OCI-LY1 (cell line): ENCODE data around the gene NRG2.

ENCODE experiments used
- H2AFZ ChIP-seq: fragments of 200-600 bp; sonication (generic), shearing (Covaris generic); 2 replicates; pipeline ENCODE4 v1.6.0; 2014; ENCODE audit warnings: antibody characterized with exemption, mild to moderate bottlenecking, low read length
- H3F3A ChIP-seq: fragments of 200-600 bp; sonication (generic), shearing (Covaris generic); 2 replicates; pipeline ENCODE4 v1.6.0; 2014; ENCODE audit warnings: mild to moderate bottlenecking, antibody characterized with exemption, low read length, moderate library complexity; ENCODE audit not compliant: insufficient read depth
- H3K27ac ChIP-seq: fragments of 200-600 bp; sonication (generic); 2 replicates; pipeline ENCODE4 v1.5.1; 2014; ENCODE audit warnings: low read length, mixed run types, mild to moderate bottlenecking, low read depth; ENCODE audit not compliant: poor library complexity, severe bottlenecking
- H3K27me3 ChIP-seq: fragments of 200-600 bp; sonication (generic); 2 replicates; pipeline ENCODE4 v1.6.0; 2014; ENCODE audit warnings: antibody characterized with exemption, mild to moderate bottlenecking, low read length, moderate library complexity; ENCODE audit not compliant: insufficient read depth
- H3K36me3 ChIP-seq: fragments of 200-600 bp; sonication (generic); 2 replicates; pipeline ENCODE4 v1.6.1; 2014; ENCODE audit warnings: mild to moderate bottlenecking, antibody characterized with exemption, low read length, moderate library complexity, mixed read lengths; ENCODE audit not compliant: insufficient read depth
- H3K4me1 ChIP-seq: fragments of 200-600 bp; sonication (generic); 2 replicates; pipeline ENCODE4 v1.5.1; 2014; ENCODE audit warnings: mild to moderate bottlenecking, low read length, moderate library complexity; ENCODE audit not compliant: insufficient read depth, severe bottlenecking
- H3K4me2 ChIP-seq: fragments of 200-600 bp; sonication (generic), shearing (Covaris generic); 2 replicates; pipeline ENCODE4 v1.6.1; 2014; ENCODE audit warnings: low read length
- H3K4me3 ChIP-seq: fragments of 200-600 bp; sonication (generic); 2 replicates; pipeline ENCODE4 v1.5.1; 2014; ENCODE audit warnings: low read length, low read depth, mild to moderate bottlenecking, mixed read lengths; ENCODE audit not compliant: poor library complexity, severe bottlenecking
- H3K79me2 ChIP-seq: fragments of 200-600 bp; shearing (Covaris generic); 2 replicates; pipeline ENCODE4 v1.6.1; 2016; ENCODE audit warnings: mixed run types, low read length, mixed read lengths; ENCODE audit not compliant: insufficient read depth
- H3K9ac ChIP-seq: fragments of 200-600 bp; sonication (generic), shearing (Covaris generic); 2 replicates; pipeline ENCODE4 v1.6.1; 2014; ENCODE audit warnings: mild to moderate bottlenecking, low read length, mixed read lengths
- H3K9me2 ChIP-seq: fragments of 200-600 bp; sonication (generic), shearing (Covaris generic); 2 replicates; pipeline ENCODE4 v1.6.1; 2014; ENCODE audit warnings: low read depth, mild to moderate bottlenecking, low read length, mixed read lengths
- H3K9me3 ChIP-seq: fragments of 200-600 bp; shearing (Covaris generic); 2 replicates; pipeline ENCODE4 v1.6.1; 2014; ENCODE audit warnings: low read length, mixed read lengths
- H4K20me1 ChIP-seq: fragments of 200-600 bp; sonication (generic), shearing (Covaris generic); 2 replicates; pipeline ENCODE4 v1.6.0; 2016; ENCODE audit warnings: mild to moderate bottlenecking, low read length; ENCODE audit not compliant: insufficient read depth
- CTCF ChIP-seq: fragments of 200-600 bp; sonication (generic), shearing (Covaris generic); IDR thresholded peaks from 2 replicates; pipeline ENCODE4 v1.5.1; 2017; ENCODE audit warnings: mild to moderate bottlenecking, antibody characterized with exemption, low read length, moderate library complexity, mixed read lengths
- EZH2 ChIP-seq: fragments of 200-600 bp; sonication (generic), shearing (Covaris generic); IDR thresholded peaks from 2 replicates; pipeline ENCODE4 v1.8.0; 2017; ENCODE audit warnings: borderline replicate concordance, mixed run types, mild to moderate bottlenecking, antibody characterized with exemption, low read length, moderate library complexity, mixed read lengths

Gene NRG2

DNA sequence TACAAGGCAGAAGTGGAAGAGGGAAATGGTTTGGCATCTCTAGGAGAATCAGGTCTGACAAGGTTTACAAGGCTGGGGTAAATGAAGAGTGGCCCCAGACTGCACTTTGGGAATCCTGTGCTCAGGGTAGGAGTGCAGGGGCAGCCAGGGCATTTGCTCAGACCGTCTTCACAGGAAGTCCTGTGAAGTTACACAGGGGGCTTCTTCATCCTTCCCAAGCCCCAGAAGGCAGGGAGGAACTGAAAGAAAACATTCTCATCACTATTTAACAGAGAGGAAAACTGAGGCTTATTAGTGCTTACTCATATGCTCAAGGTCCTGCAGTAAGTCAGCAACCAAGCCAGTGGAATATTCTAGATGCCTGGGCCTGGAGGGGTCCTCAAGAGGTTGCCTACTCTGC is 80.7 kb downstream of the NRG2 start:
- Histone ChIP-seq H3K4me1 (no peaks in the 10 kb centered on the region), H3K4me3 (no peak overlapping the region), H3K4me2 (no peak overlapping the region), H3K9me2 (no peaks in the 10 kb centered on the region), H3K79me2 (no peaks in the 10 kb centered on the region), H3K27ac (no peak overlapping the region), H3K9ac (no peak overlapping the region), H2AFZ (no peak overlapping the region), H3K9me3 (no peaks in the 10 kb centered on the region), H4K20me1 (no peaks in the 10 kb centered on the region), H3K27me3 (peaks cover 7% of the 10 kb centered on the region), H3K36me3 (no peaks in the 10 kb centered on the region), H3F3A (no peaks in the 10 kb centered on the region)
- TF ChIP-seq EZH2 (no peak), CTCF (no peak)

DNA sequence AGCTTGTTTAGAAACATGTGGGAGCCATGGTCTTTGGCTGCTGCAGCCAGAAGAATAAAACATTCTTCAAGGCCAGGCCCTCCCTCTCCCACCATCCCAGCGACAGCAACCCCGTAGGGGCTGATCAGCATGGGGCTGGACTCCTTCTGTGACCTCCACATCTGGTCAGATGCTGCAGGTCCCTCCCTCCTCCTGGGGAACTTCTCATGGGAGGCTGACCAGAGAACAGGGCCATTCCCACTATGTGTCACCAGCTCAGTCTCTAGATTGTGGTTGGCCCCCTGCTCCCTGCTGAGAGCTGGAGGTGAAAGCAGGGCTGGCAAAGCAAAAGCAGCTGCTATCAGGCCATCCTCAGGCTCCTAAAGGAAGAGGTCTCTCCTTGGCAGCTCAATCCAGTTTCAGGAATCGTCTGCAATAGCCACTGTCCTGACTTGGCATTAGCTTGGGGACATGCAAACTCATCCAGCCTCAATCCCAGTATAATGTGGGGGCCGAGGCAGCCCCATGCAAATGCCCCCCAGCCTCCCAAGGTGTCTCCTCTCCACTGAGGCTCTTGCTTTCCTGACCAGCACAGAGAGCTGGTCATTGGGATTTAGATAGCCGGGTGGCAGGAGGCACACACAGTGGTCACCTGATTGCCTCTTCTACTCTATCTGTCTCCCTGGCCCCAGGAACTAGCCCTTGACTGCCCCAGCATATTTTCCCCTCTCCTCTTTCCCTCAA is 81.5 kb downstream of the NRG2 start:
- Histone ChIP-seq H2AFZ (no peak overlapping the region), H3K4me2 (no peak overlapping the region), H3K27me3 (peaks cover 7% of the 10 kb centered on the region), H3K79me2 (no peaks in the 10 kb centered on the region), H3K36me3 (no peaks in the 10 kb centered on the region), H4K20me1 (no peaks in the 10 kb centered on the region), H3K4me1 (no peaks in the 10 kb centered on the region), H3K9me2 (no peaks in the 10 kb centered on the region), H3K4me3 (no peak overlapping the region), H3F3A (no peaks in the 10 kb centered on the region), H3K9ac (no peak overlapping the region), H3K27ac (no peak overlapping the region), H3K9me3 (no peaks in the 10 kb centered on the region)
- TF ChIP-seq CTCF = no peak
- no peak for TF ChIP-seq EZH2

DNA sequence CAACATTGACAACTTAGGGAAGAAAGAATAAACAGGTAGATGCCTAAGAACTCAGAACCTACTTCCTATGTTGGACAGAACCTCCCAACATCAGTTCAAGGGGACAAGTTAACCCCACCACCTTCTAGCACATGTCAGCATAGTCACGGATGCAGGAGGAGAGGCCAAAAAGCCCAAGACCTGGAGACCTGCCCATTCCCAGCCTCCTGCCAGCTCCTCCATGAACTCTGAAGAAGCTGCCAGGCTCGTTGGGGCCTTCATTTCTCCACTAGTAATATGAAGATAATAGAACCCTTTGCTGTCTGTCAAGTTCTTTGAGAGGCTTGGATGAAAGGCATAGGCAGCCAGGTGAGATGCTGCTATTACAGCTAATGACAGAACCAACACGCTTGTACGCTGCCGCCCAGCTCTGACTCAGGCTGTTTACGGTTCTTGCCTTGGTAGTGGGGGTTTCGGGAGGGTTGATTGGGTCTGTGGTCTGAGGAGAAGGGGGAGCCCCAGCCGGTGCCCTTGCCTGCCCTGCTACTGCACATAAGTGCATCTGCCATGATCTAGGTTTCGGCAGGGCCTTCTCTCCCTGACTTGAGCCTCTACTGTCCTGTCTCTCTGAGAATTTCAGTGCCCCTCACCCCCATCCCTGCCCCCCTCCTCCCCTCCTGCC is 82.2 kb downstream of the NRG2 start:
- Histone ChIP-seq H3K27ac (no peak overlapping the region), H3K9me2 (no peaks in the 10 kb centered on the region), H3K9me3 (no peaks in the 10 kb centered on the region), H3K27me3 (peaks cover 7% of the 10 kb centered on the region), H3K36me3 (no peaks in the 10 kb centered on the region), H3F3A (no peaks in the 10 kb centered on the region), H3K4me3 (no peak overlapping the region), H3K79me2 (no peaks in the 10 kb centered on the region), H3K9ac (no peak overlapping the region), H4K20me1 (no peaks in the 10 kb centered on the region), H3K4me2 (no peak overlapping the region), H2AFZ (no peak overlapping the region), H3K4me1 (no peaks in the 10 kb centered on the region)
- TF ChIP-seq CTCF (no peak), EZH2 (no peak)
